Transverse colon (tissue), 4 donors: ENCODE results near the gene CNTN1. TPM values are rescaled to one million over a fixed set of nuclear protein-coding genes. Genes with fewer than 3 reads are reported as not detected.

Source experiments
- DNase-seq: peaks from one replicate; pipeline ENCODE4 v3.0.0-alpha.2; 2019
- H3K27ac ChIP-seq, 4 donors: fragments of 200-600 bp; sonication (generic); 2 replicates each; pipeline ENCODE4 v1.5.1; 2016 to 2018; ENCODE audit warnings: inconsistent platforms in 4 of 4
- H3K27me3 ChIP-seq: fragments of 200-600 bp; sonication (generic); 2 replicates; pipeline ENCODE4 v1.5.1; 2017; ENCODE audit warnings: inconsistent platforms
- H3K36me3 ChIP-seq, 4 donors: fragments of 200-600 bp; sonication (generic); 2 replicates each; pipeline ENCODE4 v1.5.1; 2017 to 2019; ENCODE audit warnings: inconsistent platforms in 4 of 4
- H3K4me1 ChIP-seq, 4 donors: fragments of 200-600 bp; sonication (generic); 2 replicates each; pipeline ENCODE4 v1.5.1; 2017 to 2020; ENCODE audit warnings: inconsistent platforms in 4 of 4
- H3K4me3 ChIP-seq, 4 donors: fragments of 200-600 bp; sonication (generic); 1 replicate in 1 of 4; 2 replicates in 3 of 4; pipeline versions ENCODE4 v1.5.1 to v1.6.1; 2017 to 2019; ENCODE audit warnings: inconsistent platforms in 4 of 4
- H3K9me3 ChIP-seq, 2 donors: fragments of 200-600 bp; sonication (generic); 2 replicates each; pipeline ENCODE4 v1.5.1; 2017 to 2019; ENCODE audit warnings: inconsistent platforms in 2 of 2
- EP300 ChIP-seq: sonication (generic); formaldehyde crosslinking; IDR thresholded peaks from one replicate; pipeline ENCODE4 v1.6.1; 2017; ENCODE audit warnings: antibody characterized with exemption, low read depth
- POLR2A ChIP-seq: fragments of 450-650 bp; IDR thresholded peaks from one replicate; pipeline ENCODE4 v1.6.1; 2016; ENCODE audit warnings: antibody characterized with exemption, mild to moderate bottlenecking, moderate library complexity
- POLR2AphosphoS5 ChIP-seq, 3 donors: sonication (generic); formaldehyde crosslinking; IDR thresholded peaks; one replicate each; pipeline ENCODE4 v1.6.1; 2016; ENCODE audit warnings: antibody characterized with exemption in 3 of 3
- WGBS, 2 donors: methylation state at CpG; one replicate each; pipeline ENCODE4 v1.1.5; 2018; ENCODE audit warnings: low coverage in 1 of 2; 5-methylcytosine and 5-hydroxymethylcytosine counted together
- in situ Hi-C, 4 donors: fragments of 200-750 bp; cut with MboI; loops; one replicate each; pipeline versions ENCODE4 v1.15.0 to v1.15.1; 2017; ENCODE audit warnings: low sequenced_read_pairs in 3 of 4, low pct_ligation_motif_present in 1 of 4, low pct_unique_long_range_greater_than_20kb in 1 of 4
- intact Hi-C: fragments of 100-400 bp; cut with DNase I; formaldehyde crosslinking; loops from one replicate; pipeline ENCODE4 v1.15.1; 2023; ENCODE audit warnings: low total_unique reads
- total RNA-seq, 4 donors: library from RNA; depleted of rRNA; stranded (reverse); fragments of >200 nt; gene quantifications; one replicate each; pipeline ENCODE4 v1.1.0, GENCODE V29; 2016
- TF ChIP-seq, protein P1 (sequence below), 5 experiments: fragments of 200-600 bp in 3 of 5; fragments of 450-650 bp in 2 of 5; sonication (generic) in 3 of 5; IDR thresholded peaks; 1 replicate in 2 of 5; 2 replicates in 3 of 5; pipeline ENCODE4 v1.5.1; 2016 to 2017; ENCODE audit warnings: antibody characterized with exemption in 5 of 5, inconsistent platforms in 3 of 5, mild to moderate bottlenecking in 2 of 5, moderate library complexity in 1 of 5

The CNTN1 gene
- total RNA-seq, 4 donors from 2014 or later = 0.60 to 3.2 (median 1.4) TPM

DNA sequence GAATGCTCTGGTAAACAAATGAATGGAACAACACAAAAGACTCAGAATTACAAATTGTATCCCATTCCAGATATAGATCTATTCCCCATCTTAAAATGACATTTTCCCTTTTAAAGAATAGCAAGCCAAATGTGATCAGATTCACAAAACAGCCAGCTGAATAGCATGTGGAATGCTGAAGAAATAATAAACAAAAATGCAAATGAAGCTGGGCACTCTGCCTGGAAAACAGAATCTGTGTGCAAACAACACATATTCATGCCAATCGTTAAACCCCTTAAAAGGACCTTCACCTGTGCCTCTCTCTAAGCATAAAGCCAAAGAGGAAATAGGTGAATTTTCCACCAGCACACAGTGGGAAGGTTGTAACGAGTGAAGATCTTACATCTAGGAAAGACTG, 428.0 kb downstream of the CNTN1 start:
- in situ Hi-C loops (no loop called here), intact Hi-C loops (no loop called here)
- Histone ChIP-seq H3K4me3 (no peak overlapping the region), H3K27ac (no peak overlapping the region), H3K36me3 (no peaks in the 10 kb centered on the region), H3K9me3 (no peaks in the 10 kb centered on the region), H3K27me3 (no peaks in the 10 kb centered on the region), H3K4me1 (no peaks in the 10 kb centered on the region)
- TF ChIP-seq, protein P1, sequence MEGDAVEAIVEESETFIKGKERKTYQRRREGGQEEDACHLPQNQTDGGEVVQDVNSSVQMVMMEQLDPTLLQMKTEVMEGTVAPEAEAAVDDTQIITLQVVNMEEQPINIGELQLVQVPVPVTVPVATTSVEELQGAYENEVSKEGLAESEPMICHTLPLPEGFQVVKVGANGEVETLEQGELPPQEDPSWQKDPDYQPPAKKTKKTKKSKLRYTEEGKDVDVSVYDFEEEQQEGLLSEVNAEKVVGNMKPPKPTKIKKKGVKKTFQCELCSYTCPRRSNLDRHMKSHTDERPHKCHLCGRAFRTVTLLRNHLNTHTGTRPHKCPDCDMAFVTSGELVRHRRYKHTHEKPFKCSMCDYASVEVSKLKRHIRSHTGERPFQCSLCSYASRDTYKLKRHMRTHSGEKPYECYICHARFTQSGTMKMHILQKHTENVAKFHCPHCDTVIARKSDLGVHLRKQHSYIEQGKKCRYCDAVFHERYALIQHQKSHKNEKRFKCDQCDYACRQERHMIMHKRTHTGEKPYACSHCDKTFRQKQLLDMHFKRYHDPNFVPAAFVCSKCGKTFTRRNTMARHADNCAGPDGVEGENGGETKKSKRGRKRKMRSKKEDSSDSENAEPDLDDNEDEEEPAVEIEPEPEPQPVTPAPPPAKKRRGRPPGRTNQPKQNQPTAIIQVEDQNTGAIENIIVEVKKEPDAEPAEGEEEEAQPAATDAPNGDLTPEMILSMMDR (IDR thresholded peaks at IDR 0.05) = no peak
- TF ChIP-seq POLR2A (no peak), EP300 (no peak), POLR2AphosphoS5 (IDR thresholded peaks at IDR 0.05) (no peak)
- DNase-seq = no peak
- 50 to 62% methylated on average over 2 of the region's 2 CpGs for WGBS, 2 donors

DNA sequence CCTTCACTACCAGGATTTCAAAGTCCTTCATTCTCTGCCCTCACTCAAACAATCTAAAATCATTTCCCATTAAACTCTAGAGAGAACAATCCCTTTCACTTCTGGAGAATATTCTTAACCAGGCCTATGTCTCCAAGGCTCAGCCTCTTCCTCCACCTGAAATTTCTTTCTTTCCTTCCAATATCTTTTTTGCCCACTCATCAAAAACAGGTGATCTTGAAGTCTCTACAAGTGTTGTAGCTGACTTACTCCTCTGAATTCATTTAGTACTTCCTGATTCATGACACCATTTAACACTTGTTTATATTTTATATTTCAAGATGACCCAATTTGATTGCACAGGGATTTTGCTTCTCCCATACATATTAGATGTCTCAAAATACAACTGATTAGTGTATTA, 429.1 kb downstream of the CNTN1 start:
- no peak overlapping the region for H3K4me3 ChIP-seq
- in situ Hi-C loops = no loop called here
- H3K27me3 ChIP-seq = no peaks in the 10 kb centered on the region
- TF ChIP-seq POLR2A = no peak
- TF ChIP-seq POLR2AphosphoS5 (IDR thresholded peaks at IDR 0.05) = no peak
- TF ChIP-seq, protein P1 (IDR thresholded peaks at IDR 0.05) = no peak
- H3K9me3 ChIP-seq = no peaks in the 10 kb centered on the region
- no peaks in the 10 kb centered on the region for H3K4me1 ChIP-seq
- H3K36me3 ChIP-seq = no peaks in the 10 kb centered on the region
- no peak overlapping the region for H3K27ac ChIP-seq
- intact Hi-C loops = no loop called here
- no peak for DNase-seq
